ENCODE measurements around the gene XPR1.
"Not testable (repeated sequence)": the region's sequence is repeated elsewhere in the genome, so short reads cannot be mapped to it uniquely, and the experiment has no call there.

Gene XPR1

DNA sequence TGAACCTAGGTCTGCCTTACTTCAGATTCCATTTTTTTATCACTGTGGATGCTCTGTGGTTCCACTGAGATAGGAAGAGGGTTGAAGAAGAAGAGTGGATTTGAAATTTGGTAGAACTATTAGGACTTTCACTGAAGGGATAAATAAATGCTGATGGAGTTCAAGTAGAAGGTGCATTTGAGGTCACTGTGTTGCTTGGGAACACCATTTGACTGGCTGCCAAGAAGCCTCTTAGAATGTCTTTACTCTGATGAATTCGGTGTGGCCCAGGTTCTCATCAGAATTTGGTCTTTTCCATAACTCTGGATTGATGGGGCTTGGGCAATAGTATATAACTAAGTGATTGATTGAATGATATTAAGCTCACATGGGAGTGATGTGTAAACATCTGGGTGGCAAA, 11.9 kb downstream of the XPR1 start:
- no peak for DNase-seq (ENCODE audit: low read depth in 4 of 4, low spot score in 1 of 4)

DNA sequence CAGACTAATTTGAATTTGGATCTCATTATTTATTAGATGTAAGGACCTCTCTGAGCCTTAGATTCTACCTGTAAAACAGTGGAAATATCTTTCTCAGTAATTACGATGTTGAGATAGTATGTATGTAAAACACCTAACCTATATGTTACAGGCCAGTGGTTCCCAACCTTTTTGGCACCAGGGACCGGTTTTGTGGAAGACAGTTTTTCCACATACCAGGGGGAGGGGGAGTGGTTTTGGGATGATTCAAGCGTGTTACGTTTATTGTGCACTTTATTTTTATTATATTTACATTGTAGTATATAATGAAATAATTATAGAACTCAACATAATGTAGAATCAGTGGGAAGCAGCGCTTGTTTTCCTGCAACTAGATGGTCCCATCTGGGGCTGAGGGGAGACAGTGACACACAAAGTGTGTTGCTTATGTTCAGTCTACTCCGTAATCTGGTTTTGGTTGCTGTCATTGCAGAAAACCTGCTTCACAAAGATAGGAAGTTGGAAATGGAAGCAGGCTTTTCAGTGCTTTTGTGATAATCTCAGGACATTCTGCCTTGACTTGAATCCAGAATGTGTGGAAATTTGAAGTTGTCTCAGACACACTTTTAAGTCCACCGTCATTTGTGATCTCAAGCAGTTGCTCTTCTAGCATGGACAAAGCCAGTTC, 12.8 kb downstream of the XPR1 start:
- DNase-seq (ENCODE audit: low read depth in 4 of 4, low spot score in 1 of 4): no peak

DNA sequence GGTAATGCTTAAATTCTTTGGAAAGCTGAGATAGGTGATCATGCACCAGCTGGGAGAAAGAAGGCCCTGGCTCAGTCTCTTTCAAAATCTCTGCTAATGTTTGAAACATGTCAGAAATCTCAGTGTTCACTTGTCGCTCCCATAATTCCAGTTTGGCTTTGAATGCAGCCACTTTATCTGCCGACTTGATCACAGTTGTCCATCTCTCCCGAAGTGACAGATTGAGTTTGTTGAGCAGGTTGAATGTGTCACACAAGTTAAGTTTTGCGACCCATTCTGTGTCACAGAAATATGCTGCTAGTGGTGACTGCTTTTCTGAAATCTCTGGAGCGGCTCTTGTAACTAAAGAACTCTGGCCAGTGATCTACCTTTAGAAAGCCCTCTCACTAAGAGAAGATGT, 13.4 kb downstream of the XPR1 start:
- not testable (repeated sequence) for DNase-seq (ENCODE audit: low read depth in 4 of 4, low spot score in 1 of 4)

GRCh38 chr1:180646093-180646492, 14.3 kb downstream of the XPR1 start:
- DNase-seq (ENCODE audit: low read depth in 4 of 4, low spot score in 1 of 4): no peak

DNA sequence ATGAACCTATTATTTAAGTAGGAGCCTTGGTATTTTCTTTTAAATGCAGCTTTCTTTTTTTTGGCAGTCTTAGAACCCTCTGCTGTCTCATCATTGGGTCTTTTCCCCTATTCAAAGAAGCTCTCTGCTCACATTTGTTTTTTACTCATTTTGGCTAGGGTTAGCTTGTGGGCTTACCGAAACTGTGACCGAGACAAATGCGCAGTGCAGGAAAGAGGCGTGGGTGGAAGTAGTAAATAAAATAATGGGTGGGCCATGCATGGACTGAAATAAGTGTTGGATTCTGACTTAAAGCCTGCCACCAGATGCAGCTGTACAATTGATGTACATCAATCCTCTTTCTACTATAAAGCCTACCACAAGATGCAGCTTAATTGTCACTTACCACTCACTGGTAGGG, 14.7 kb downstream of the XPR1 start:
- no peak for DNase-seq (ENCODE audit: low read depth in 4 of 4, low spot score in 1 of 4)

- no peak for DNase-seq (ENCODE audit: low read depth in 4 of 4, low spot score in 1 of 4)
These were observed 21.0 kb downstream of the XPR1 start for GRCh38 chr1:180652792-180653191.

- no peak for DNase-seq (ENCODE audit: low read depth in 4 of 4, low spot score in 1 of 4)
These were observed 30.9 kb downstream of the XPR1 start for GRCh38 chr1:180662709-180663108.

DNA sequence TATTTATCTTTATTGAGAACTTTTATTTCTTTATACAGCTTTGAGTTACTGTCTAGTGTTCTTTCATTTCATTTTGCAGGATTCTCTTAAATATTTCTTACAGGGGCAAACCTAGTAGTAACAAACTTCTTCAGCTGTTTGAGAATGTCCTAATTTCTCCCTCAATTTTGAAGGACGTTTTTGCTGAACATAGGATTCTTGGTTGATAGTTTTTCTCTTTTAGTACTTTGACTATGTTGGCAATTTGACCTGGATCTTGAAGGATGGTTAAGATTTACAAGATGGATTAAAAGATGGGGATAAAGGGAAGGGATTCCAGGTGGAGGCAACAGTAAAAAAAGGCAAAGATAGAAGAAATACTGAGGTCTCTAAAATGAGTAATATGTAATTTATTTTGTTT, 38.9 kb downstream of the XPR1 start:
- DNase-seq (ENCODE audit: low read depth in 4 of 4, low spot score in 1 of 4): no peak

DNA sequence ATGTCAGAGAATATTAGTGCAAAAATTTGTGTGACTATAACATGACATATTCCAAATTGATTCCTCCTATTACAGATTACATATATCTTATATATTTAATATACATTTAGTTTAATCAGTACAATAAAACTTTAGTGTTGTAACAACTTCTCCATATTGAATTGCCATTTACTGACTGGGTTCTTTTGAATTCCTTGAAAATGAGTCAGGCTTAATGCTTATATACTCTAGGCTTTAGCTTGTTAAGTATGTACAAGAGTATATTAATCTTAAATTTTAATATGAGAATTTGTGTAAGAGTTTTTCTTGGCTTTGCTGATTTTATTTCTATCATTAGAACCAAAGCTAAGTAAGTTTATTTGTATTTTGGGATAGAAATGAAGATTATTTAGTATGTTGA, 40.3 kb downstream of the XPR1 start:
- DNase-seq (ENCODE audit: low read depth in 4 of 4, low spot score in 1 of 4): no peak

DNA sequence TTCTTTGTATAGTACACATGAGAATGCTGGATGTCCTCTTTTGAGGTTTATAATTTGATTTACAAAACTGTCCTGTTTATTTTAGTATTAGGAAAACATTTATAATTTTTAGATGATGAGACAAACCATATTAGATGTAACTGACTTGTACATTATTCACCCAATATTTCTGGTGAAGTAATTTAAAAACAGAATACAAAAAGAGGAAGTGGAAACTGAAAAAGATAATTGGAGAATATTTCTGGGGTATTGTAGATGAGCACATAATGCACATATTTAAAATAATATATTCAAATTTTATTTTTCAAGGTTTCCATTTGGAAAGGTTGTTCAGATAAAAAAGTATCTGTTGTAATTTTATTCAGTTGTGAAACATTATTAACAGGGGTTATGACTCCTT, 40.7 kb downstream of the XPR1 start:
- no peak for DNase-seq (ENCODE audit: low read depth in 4 of 4, low spot score in 1 of 4)

- no peak for DNase-seq (ENCODE audit: low read depth in 4 of 4, low spot score in 1 of 4)
These were observed 43.0 kb downstream of the XPR1 start for GRCh38 chr1:180674603-180675530.

DNA sequence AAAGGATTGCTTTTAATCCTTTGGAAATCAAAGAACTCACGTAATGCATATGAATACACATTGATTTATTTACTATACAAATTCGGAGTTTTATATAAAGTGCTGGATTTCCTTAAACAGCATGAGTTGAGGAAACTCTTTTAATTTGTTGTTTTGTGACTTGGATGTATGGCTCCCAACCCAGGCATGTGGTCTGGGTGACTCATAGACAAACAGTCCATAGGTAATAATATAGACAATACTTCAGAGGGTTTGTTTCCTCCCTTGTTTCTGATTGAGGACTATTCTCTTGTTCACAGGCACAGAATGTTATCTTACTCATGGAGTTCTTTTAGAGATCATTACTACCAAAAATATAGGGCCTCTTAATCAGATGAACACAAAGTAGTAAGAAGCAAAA, 43.8 kb downstream of the XPR1 start:
- DNase-seq (ENCODE audit: low read depth in 4 of 4, low spot score in 1 of 4): no peak

- DNase-seq (ENCODE audit: low read depth in 4 of 4, low spot score in 1 of 4): no peak
These were observed 48.8 kb downstream of the XPR1 start for GRCh38 chr1:180680558-180681144.

- DNase-seq (ENCODE audit: low read depth in 4 of 4, low spot score in 1 of 4): not testable (repeated sequence)
These were observed 51.3 kb downstream of the XPR1 start for GRCh38 chr1:180683117-180683516.

GRCh38 chr1:180691322-180691913, 59.6 kb downstream of the XPR1 start:
- no peak for DNase-seq (ENCODE audit: low read depth in 4 of 4, low spot score in 1 of 4)

DNA sequence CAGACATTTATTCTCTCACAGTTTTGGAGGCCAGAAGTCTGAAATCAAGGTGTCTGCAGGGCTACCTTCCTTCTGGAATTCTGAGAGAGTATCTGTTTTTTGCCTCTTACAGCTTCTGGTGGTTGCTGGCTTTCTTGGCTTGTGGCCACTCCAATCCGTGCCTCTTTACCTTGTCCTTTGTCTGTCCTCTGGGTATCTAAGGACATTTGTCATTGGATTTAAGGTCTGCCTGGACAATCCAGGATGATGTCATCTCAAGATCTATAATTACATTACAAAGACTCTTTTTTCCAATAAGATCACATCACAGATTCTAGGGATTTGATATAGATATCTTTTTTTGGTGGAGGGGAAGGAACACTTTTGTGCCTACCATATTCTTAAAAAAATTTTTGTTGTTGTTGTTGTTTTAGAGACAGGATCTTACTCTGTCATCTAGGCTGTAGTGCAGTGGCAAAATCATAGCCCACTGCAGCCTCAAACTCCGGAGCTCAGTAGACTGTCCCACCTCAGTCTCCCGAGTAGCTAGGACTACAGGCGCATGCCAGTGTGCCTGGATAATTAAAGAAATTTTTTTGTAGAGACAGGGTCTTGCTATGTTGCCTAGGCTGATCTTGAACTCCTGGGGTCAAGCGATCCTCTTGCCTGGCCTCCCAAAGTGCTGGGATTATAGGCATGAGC, 61.9 kb downstream of the XPR1 start:
- no peak for DNase-seq (ENCODE audit: low read depth in 4 of 4, low spot score in 1 of 4)

DNA sequence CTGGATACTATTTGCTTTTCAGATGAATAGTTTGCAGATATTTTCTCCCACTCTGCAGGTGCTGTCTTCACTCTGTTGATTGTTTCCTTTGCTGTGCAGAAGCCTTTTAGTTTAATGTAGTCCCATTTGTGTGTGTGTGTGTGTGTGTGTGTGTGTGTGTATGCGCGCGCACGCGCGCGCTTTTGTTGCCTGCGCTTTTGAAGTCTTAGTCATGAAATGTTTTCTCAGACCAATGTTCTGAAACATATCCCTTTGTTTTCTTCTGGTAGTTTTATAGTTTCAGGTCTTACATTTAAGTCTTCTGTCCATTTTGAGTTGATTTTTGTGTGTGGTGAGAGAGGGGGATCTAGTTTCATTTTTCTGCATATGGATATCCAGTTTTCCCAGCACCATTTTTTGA, 63.5 kb downstream of the XPR1 start:
- DNase-seq (ENCODE audit: low read depth in 4 of 4, low spot score in 1 of 4): no peak

DNA sequence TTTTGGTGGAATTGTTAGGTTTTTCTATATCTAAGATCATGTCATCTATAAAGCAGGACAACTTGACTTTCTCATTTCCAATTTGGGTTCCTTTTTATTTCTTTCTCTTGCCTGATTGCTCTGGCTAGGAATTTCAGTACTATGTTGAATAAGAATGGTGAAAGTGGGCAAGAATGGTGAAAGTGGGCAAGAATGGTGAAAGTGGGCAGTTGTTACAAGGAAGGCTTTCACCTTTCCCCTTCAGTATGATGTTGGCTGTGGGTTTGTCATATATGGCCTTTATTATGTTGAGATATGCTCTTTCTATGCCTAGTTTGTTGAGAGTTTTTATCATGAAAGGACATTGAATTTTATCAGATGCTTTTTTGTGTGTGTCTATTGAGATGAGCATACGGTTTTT, 64.5 kb downstream of the XPR1 start:
- DNase-seq (ENCODE audit: low read depth in 4 of 4, low spot score in 1 of 4): no peak

DNA sequence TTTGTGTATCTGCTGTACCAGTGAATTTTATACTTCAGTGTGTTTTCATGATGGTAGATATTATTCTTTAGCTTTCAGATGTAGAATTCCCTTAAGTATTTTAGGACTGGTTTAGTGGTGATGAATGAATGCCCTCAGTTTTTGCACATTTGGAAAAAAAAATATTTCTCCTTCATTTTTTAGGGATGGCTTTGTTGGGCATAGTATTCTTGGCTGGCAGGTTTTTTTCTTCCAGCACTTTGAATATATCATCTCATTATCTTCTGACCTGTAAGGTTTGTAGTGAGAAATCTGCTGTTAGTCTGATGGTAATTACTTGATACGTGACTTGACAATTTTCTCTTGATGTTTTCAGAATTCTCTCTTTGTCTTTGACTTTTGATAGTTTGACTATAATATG, 66.8 kb downstream of the XPR1 start:
- DNase-seq (ENCODE audit: low read depth in 4 of 4, low spot score in 1 of 4): no peak

- not testable (repeated sequence) for DNase-seq (ENCODE audit: low read depth in 4 of 4, low spot score in 1 of 4)
These were observed 70.6 kb downstream of the XPR1 start for GRCh38 chr1:180702376-180702775.

GRCh38 chr1:180710746-180711145, 78.9 kb downstream of the XPR1 start:
- not testable (repeated sequence) for DNase-seq (ENCODE audit: low read depth in 4 of 4, low spot score in 1 of 4)
